DLD1 (cell line): ENCODE measurements around the gene SPIRE1.

ENCODE experiments used
- in situ Hi-C: cut with HindIII; loops from 2 replicates; pipeline ENCODE4 v1.10.0; 2017; ENCODE audit warnings: low sequenced_read_pairs

Gene SPIRE1

DNA sequence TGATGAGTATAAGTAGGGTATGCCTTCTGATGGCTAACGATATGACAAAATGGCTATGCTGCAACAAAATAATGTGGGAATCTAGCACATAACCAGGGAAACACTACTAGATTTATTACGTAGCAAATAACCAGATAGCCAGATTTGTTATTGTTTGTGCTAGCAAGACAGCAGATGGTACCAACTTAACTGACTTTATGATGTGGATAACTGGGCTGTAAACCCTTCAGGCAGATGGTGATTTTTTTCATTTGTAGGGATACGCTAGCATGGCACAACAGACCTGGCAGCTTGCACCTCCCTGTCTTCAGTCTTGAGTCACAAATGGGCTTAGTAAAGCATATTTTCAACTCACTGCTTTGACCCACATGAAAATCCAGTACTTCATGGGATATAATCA is 201.5 kb downstream of the SPIRE1 start:
- in situ Hi-C loops: no loop called here

DNA sequence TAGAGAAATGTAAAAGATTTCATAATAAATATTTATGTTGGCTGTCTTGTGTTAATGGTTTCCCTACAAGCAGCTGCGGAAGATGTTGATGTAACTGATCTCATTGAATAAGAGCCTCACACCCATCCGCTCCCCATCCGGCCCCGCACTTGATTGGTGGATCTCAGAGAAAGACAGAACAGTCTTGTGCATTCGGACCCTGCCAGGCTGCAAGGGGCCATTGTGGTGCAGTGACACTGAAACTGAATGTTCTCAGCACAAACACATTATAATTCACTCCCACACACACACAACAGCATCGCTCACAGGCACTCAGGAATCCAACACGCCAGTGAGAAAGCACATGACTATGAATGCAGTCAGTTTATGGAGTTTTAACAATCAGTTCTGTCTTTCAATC is 202.4 kb downstream of the SPIRE1 start:
- in situ Hi-C loops: no loop called here

DNA sequence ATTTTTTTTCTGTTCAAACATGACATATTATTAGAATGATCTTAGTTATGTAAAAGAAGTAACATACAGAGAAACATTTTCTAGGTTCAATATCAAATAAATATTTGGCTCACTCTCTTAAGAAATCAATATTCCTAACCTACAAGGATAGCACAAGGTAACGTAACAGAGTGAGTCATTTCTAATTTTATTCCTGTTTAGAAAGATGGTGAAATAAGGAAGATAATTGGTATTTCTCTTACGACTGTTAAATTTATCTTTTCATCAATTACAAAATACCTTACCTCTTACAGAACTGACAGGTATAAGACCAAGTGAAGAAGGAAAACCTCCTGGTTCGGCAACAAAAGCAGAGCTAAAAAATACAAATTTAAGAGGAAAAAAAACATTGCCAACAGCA is 205.1 kb downstream of the SPIRE1 start:
- in situ Hi-C loops: no loop called here

DNA sequence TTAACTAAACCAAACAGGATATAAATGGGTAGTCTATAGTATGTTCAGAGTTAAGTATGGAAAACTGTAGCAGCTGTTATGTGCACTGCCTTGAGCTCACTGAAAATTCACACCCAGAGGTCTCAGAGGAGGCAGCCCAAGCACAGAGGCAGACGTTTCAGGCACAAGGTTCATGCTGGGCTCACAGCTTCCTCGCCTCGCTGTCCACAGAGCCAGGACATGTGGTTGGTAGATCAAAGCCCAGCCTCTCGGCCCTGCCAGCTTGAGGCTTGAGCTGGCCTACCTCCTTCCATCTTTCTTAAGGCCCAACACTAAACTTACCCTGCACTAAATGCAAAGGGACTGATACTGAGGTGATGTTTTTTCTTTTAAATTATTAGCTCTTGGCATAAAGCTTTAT is 206.5 kb downstream of the SPIRE1 start:
- in situ Hi-C loops: no loop called here

DNA sequence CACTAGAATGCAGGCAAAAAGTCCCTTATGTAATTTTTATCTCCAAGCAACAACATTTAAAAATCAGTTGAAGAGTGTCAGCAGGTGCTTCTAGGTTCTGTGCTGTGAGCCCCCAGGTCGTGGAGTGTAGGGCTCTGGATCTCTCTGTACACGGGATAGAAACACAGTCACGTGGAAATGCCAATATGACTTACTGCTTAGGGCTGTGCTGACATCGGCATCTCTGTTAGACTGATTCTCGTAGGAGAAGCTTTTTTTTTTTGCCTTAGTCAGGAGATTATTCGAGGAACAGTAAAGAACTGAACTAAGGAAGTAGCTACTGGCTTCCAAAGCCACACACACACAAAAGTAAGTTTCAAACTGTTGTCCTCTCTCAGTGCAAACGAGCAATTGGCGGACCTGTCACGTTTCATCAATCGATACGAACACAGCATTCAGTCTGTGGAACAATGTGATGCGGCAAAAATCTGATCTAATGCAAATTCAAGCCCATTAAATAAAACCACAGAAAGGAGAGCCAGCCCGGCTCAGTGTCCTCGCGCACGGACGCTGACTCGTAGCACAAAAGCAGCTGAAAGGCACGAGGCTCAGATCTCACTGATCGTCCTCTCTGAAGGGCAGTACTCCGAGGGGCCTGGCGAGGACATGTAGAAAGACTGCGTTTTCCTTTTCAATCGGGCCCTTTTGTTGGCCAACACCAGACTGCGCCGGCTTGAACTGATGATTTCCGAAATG is 208.7 kb downstream of the SPIRE1 start:
- in situ Hi-C loops: no loop called here

DNA sequence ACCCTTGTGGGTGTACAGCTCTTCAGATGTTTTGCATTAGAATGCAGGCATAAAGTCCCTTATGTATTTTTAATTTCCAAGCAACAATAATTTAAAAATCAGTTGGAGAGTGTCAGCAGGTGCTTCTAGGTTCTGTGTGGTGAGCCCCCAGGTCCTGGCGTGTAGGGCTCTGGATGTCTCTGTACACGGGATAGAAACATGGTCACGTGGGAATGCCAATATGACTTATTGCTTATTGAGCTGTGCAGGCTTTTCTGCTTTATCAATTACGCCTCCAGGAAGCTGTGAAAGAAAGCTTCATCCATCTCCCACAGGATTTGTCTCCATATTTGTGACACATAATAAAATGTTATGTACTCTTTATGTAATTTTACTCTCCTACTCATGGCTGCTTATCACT is 212.4 kb downstream of the SPIRE1 start:
- in situ Hi-C loops: no loop called here

DNA sequence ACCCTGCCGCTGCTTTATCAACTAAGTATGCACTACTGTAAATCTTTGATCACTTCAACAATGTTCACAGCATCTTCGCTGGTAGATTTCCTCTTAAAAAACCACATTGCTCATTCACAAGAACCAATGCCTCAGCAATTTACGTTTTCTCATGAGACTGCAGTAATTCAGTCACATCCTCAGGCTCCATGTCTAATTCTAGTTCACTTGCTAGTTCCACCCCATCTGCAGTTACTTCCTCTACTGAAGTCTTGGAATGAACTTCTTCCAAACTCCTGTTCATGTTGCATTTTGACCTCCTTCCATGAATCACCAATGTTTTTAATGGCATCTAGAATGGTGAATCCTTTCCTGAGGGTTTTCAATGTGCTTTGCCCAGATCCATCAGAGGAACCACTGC is 214.4 kb downstream of the SPIRE1 start:
- in situ Hi-C loops: no loop called here

DNA sequence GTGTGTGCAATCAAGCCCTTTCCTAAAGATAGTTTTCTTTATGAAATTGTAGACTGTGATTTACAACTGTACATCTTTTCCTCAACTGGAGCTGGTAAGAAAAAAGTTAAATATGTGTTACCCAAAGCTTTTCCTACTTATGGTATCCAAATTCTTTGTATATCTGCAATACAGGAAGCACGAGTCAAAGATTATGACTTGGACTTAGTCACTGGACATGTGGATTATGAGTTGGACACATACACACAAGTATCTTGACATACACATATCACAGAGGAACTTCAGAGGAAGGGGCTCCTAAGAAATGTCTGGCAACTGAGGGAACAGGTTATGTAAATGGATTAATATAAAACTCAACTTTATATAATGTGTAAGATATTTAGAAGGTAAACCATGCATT is 215.0 kb downstream of the SPIRE1 start:
- in situ Hi-C loops: no loop called here

DNA sequence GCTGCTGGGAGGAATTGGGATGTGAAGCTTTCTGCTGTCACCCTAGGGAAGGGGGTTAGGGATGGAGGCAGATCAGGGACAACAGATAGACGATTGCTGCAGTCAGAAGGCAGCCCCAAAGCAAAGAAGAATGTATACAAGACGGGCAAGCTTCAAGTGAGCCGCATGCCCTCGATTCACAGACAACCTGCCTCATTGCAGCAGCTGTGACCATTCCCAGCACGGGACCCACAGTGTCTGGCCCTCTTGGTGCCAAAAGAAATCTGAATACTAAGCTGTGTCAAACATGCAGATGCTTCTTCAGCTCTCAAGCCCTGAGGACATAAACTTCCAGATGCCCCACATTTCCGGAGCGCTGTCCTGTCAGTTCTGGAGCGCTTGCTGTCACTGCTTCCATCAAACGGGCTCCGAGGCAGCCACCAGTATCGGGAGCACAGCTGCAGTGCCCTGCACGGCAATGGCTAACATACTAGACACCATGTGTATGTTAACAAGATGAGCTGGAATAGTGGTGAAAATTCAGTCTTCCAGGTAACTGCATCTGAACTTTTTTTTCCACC is 216.4 kb downstream of the SPIRE1 start:
- in situ Hi-C loops: no loop called here

DNA sequence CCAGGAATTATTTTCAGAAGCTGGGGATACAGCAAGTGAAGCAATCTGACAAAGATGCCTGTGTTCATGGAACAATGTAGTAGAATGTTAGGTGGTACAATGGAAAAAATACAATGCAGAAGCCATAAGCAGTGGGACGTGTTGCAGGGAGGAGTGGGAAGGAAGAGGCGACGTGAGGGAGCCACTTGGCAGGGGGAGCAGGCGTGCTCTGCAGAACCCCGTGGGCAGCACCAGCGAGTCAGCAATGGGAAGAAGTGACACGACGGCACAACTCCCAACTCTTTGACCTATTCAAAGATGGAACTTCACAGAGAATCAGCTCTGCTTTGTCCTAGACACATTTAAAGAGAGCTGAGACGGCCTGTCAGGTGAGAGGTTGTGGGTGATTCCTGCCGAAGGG is 219.7 kb downstream of the SPIRE1 start:
- in situ Hi-C loops: no loop called here

DNA sequence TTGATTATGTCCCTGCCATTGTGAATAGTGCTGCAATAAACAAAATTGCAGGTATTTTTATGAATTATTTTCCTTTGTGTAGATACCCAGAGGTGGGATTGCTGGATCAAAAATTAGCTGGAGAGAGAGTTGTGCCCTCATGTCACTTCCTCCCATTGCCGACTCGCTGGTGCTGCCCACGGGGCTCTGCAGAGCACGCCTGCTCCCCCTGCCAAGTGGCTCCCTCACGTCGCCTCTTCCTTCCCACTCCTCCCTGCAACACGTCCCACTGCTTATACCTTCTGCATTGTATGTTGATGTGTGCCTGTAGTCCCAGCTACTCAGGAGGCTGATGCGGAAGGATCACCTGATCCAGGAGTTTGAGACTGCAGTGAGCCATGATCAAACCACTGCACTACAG is 222.0 kb downstream of the SPIRE1 start:
- in situ Hi-C loops: no loop called here

DNA sequence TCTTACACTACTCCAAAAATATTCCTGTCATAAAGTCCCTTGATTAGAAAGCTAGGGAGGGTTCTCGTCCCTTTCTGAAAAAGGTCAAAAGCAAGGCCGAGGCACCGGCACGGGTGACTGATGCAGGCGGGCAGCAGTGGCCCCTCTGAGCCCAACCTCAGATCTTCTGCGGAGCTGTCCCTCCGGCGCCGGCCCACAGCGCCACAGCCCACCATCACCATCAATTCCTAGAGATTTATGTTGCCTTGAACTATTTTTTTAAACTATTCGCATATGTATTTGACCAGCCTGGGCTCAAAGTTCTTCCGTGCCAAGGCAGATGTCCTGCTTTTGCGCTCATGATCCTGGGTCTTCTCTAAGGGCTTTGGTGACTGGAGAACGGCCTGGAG is 223.4 kb downstream of the SPIRE1 start:
- in situ Hi-C loops: no loop called here

DNA sequence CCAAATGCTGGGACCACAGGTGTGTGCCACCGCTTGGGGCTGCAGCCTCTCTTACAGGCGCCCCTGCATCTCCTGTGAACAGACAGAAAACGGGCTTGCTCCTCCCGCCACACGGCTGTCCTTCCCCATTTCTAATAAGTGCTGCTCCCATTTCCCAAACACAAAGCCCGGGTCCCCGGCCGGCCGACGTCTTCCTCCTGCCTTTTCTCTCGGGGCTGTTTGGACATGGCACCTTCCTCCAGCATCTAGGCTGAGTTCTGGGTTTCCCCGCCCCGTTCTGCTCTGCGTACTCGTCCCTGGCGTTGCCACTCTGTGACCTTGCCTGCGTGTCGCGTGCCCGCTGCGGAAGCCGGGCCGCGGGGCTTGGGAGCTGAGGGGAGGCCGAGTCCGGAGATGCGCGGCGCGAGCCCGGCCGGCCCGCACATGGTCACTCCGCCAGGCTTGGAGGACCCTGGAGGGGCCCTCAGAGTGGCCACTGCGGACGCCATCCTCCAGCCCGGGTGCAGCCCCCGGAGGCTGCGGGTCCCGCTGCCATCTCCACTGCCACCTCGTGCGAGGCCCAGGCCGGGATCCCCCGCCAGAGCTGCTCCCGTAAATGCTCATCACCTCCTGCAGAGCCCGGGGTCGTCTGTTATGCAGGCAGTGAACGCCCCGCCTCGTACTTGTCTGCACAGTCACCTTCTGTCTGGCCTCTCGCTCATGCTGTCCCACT is 223.9 kb downstream of the SPIRE1 start:
- in situ Hi-C loops: no loop called here

DNA sequence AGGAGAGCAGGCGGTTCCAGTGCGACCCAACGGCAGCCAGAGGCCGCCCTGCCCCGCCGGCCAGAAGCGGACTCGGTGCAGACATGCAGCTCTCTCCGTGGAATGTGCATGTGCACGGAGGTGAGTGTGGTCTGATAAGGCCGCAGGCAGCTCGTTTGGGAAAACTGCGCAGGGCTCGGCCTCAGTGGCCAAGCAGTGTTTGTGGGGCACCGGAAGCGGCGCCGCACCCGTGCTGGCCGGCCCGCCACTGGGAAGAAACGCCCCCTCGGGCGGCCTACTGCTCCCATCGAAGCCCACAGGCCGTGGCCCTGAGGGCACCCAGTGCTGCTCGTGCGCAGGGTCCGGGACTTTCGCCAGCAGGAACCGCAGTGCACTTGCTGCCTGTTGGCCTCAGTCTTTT is 225.0 kb downstream of the SPIRE1 start:
- in situ Hi-C loops: no loop called here

DNA sequence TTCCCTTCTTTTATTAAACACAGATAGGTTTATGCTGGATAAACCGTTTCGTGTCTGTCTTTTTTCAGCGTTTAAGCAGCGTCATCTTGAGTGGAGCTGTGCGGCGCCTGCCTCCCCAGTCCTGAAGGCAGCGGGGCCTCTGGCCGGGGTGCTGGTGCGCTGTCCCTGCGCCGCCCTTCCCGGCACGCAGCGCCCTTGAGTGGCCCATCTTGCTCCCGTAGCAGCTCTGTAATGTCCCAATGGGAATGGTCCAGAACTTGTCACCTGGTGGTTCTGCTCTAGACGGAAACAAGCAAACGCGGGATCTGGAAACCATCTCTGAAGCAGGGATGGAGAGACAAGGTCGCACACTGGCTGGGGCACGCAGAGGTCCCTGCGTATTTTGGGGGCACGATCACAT is 225.7 kb downstream of the SPIRE1 start:
- in situ Hi-C loops: no loop called here

DNA sequence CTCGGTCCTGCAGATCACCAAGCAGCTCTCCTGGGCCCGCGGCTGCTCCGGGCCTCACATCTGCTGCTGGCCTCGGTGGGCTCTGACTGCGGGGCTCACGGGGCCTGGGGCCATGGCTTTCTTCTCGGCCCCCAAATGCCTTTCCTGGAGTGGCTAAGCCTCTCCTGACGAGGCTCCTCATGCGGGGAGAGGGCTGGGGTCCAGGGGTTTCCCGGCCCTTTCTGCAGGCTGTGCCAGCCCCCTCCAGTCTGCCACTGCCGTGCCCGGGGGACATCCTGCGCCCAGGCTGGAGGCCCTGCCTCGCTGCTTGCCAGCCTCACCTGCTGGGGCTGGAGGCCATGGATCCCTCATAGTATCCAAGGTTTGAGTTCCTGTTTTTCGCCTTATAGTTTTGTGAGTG is 226.3 kb downstream of the SPIRE1 start:
- in situ Hi-C loops: no loop called here

DNA sequence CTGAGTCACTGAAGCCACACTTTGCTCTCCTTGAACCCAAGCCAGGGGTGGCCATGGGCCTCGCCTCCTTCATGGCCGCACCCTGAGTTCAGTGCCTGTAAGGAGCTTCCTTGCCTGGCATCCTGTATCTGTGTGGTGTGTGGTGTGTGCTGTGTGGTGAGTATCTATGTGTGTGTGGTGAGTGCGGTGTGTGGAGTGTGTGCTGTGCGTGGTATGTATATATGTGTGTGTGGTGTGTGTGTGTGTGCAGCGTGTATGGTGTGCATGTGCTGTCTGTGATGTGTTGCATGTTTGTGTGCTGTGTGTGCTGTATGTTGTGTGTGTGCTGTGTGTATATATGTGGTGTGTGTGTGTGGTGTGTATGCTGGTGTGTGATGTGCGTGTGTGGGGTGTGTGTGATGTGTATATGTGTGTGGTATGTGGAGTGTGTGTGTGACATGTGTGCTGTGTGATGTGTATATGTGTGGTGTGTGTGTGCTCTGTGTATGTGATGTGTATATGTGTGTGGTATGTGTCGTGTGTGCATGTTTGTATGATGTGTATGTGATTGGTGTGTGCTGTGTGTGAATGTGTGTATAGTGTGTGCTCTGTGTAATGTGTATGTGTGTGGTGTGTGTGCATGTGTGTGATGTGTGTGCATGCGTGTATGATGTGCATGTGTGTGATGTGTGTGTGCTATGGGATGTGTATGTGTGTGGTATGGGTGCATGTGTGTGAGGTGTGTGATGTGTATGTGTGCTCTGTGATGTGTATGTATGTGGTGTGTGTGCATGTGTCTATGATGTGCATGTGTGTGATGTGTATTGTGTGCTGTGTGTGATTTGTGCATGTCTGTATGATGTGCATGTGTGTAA is 227.5 kb downstream of the SPIRE1 start:
- in situ Hi-C loops: no loop called here

DNA sequence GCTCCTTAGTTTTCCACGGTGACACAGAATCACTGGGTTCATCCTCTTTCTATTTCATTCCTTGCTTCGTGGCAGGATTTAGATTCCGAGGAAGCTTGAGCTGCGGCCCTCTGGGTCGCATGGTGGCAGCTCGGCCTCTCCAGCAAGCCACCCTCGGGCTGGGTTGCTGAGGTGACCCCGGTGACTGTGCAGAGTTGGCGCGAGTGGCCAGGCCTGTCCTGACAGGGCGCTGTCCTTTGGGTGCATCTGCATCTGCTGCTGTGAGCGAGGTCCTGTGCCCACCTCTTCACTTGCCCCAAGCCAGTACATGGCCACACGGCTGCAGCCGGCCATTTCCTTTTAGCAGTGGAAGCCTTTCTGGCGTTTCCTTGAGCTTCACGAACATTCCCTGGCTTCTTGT is 228.4 kb downstream of the SPIRE1 start:
- in situ Hi-C loops: no loop called here

DNA sequence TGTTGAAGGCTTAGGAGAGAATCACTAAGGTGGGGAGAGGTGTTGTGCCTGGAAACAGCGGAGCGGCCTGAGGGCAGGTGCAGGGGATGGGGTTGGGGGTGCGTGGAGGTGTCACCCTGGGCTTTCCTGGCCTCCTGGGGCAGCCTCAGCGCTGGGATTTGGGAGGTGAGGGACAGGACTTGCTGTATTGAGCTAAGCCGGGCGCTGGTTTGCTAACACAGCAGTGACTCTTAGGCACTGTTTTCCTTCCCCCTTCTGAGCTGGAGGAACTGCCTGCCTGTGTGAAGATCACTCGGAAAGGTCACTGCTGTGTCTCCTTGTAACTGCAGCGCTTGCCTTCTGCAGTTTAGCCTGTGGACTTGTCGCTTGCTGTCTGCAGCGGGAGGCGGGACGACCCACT is 229.0 kb downstream of the SPIRE1 start:
- in situ Hi-C loops: no loop called here

DNA sequence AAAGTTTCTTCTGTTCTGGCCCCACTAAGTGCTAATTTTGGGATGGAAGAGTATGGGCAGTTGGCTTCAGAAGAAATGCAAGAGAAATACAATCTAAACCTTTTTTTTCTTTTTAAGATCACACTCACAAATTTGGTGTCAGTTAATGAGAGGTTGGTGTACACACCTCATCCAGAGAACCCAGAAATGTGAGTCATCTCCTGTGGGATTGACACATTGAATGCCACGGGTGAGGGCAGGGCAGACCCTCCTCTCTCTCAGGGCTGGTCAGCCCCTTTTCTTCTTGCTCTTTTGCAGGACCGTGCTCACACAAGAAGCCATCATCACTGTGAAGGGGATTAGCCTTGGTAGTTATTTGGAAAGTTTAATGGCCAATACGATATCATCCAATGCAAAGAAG is 231.0 kb downstream of the SPIRE1 start:
- in situ Hi-C loops: no loop called here

DNA sequence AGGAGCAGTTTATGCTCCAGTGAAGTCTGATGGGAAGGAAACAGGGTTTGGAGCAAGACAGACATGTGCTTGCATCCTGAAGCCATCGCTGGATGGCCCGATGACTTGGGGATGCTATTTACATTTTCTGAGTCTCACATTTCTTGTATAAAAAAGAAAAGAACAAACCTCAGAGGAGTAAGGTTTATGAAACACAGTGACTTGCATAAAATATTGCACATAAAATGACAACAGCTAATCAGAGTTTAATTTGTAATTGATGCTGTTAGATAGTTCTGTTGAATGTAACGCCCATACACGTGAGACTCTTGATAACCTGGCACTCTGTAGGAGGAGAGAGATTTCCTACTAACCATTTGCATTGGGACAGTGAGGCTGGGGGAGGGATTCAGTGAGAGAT is 233.7 kb downstream of the SPIRE1 start:
- in situ Hi-C loops: loop anchor here (25.0 kb wide), 1 partner anchor 238 kb away; the partner anchor contains the start of gene SPIRE1
